Measurements from ENCODE around the gene PLEKHS1. TPM values are rescaled to one million over a fixed set of nuclear protein-coding genes. Genes with fewer than 3 reads are reported as not detected.

The PLEKHS1 gene
- total and polyA plus RNA-seq, 7 experiments from 2014 or later, result 0.07 TPM; not detected in 6

GRCh38 chr10:113782986-113783704 is 31.7 kb downstream of the PLEKHS1 start:
- intact Hi-C loops (cut with micrococcal nuclease), result no loop called here
- POLR2A ChIA-PET, result no interaction called here
- Histone ChIP-seq H3K4me1 (ENCODE audit: control insufficient read depth in 2 of 2, insufficient read depth in 2 of 2, low read length in 2 of 2) (no peaks in the 10 kb centered on the region), H3K27me3 (ENCODE audit: control insufficient read depth in 2 of 2, insufficient read depth in 2 of 2, low read length in 2 of 2) (no peaks in the 10 kb centered on the region), H3K9me3 (ENCODE audit: control insufficient read depth in 2 of 3, low read length in 3 of 3) (no peaks in the 10 kb centered on the region), H3K36me3 (ENCODE audit: control insufficient read depth in 2 of 3, insufficient read depth in 3 of 3, low read length in 3 of 3) (no peaks in the 10 kb centered on the region), H3K27ac (ENCODE audit: low read depth, low read length) (no peak overlapping the region), H3K4me3 (ENCODE audit: low read length) (no peak overlapping the region)
- H3K27me3 Mint-ChIP-seq, result peaks cover 0 to 18% (median 9%) of the 10 kb centered on the region in 5 donors
- CTCF ChIA-PET, result no interaction called here
- DNase-seq (no peak), ATAC-seq (peak; percentile 26)
- H3K4me3 Mint-ChIP-seq, result no peak overlapping the region
- no peaks in the 10 kb centered on the region for H3K4me1 Mint-ChIP-seq
- no peaks in the 10 kb centered on the region for H3K36me3 Mint-ChIP-seq
- H3K27ac Mint-ChIP-seq, result no peak overlapping the region
- no peaks in the 10 kb centered on the region for H3K9me3 Mint-ChIP-seq

DNA sequence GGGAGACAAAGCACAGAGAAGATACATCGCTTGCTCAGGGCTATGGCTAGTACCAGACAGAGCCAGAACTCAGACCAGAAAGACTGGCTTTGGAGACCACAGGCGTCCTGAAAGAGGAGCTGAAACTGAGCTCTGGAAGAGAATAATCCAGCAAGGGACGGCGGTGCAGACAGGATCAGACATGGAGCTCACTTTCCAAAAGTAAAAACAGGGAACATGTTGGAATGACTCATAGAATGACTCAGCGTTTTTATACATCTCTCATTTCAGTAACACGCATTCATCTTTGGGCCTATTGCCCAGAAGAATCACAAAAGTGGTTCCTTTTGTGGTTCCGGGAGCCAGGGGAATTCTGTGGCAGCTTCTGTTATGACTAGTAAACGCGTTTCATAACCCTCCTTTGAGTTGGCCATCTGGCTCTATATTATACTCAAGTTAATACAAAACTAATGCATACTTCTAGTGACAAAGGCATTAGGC is 37.2 kb downstream of the PLEKHS1 start:
- Mint-ChIP-seq H3K9me3 (peaks cover 0 to 2% (median 0%) of the 10 kb centered on the region in 11 donors), H3K36me3 (no peaks in the 10 kb centered on the region), H3K27ac (no peak overlapping the region), H3K4me3 (no peak overlapping the region), H3K27me3 (peaks cover 9 to 25% (median 19%) of the 10 kb centered on the region in 5 donors), H3K4me1 (peaks cover 0 to 2% (median 0%) of the 10 kb centered on the region in 7 donors)
- Histone ChIP-seq H3K4me1 (ENCODE audit: control insufficient read depth in 2 of 2, insufficient read depth in 2 of 2, low read length in 2 of 2) (no peaks in the 10 kb centered on the region), H3K27me3 (ENCODE audit: control insufficient read depth in 2 of 2, insufficient read depth in 2 of 2, low read length in 2 of 2) (no peaks in the 10 kb centered on the region), H3K4me3 (ENCODE audit: low read length) (no peak overlapping the region), H3K9me3 (ENCODE audit: control insufficient read depth in 2 of 3, low read length in 3 of 3) (no peaks in the 10 kb centered on the region), H3K27ac (ENCODE audit: low read depth, low read length) (no peak overlapping the region), H3K36me3 (ENCODE audit: control insufficient read depth in 2 of 3, insufficient read depth in 3 of 3, low read length in 3 of 3) (no peaks in the 10 kb centered on the region)
- ATAC-seq, result no peak
- CTCF ChIA-PET, result interaction anchor here (0.9 kb wide), 1 partner anchor 11 kb away, joined by 3 read pairs; no protein-coding TSS in a partner anchor
- intact Hi-C loops (cut with micrococcal nuclease), result no loop called here
- POLR2A ChIA-PET, result no interaction called here
- no peak for DNase-seq

DNA sequence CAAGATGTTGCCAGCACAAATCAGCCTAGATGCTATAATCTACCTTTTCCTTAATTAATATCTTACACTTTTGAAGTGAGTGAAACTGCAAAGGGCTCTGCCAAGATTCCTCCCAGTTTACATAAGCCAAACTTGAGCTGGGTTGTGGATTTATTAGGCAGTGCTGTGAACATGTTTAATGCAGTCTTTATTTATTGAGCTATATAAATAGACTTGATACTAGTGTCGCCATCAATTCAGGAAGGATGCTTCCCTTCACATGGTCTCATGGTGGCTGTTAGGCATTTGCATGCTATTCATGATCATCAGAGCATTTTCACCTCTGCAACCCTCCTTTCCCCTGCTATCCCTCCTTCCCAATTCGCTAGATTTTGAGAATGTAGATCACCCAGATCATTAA is 40.2 kb downstream of the PLEKHS1 start:
- Histone ChIP-seq H3K27ac (ENCODE audit: low read depth, low read length) (no peak overlapping the region), H3K9me3 (ENCODE audit: control insufficient read depth in 2 of 3, low read length in 3 of 3) (no peaks in the 10 kb centered on the region), H3K27me3 (ENCODE audit: control insufficient read depth in 2 of 2, insufficient read depth in 2 of 2, low read length in 2 of 2) (no peaks in the 10 kb centered on the region), H3K4me1 (ENCODE audit: control insufficient read depth in 2 of 2, insufficient read depth in 2 of 2, low read length in 2 of 2) (no peaks in the 10 kb centered on the region), H3K4me3 (ENCODE audit: low read length) (no peak overlapping the region), H3K36me3 (ENCODE audit: control insufficient read depth in 2 of 3, insufficient read depth in 3 of 3, low read length in 3 of 3) (no peaks in the 10 kb centered on the region)
- no peak for DNase-seq
- Mint-ChIP-seq H3K36me3 (no peaks in the 10 kb centered on the region), H3K27ac (no peak overlapping the region), H3K4me3 (no peak overlapping the region), H3K9me3 (peaks cover 0 to 2% (median 0%) of the 10 kb centered on the region in 11 donors), H3K4me1 (peaks cover 0 to 2% (median 0%) of the 10 kb centered on the region in 7 donors), H3K27me3 (peaks cover 20 to 52% (median 34%) of the 10 kb centered on the region in 5 donors)
- ChIA-PET CTCF (no interaction called here), POLR2A (no interaction called here)
- intact Hi-C loops (cut with micrococcal nuclease), result no loop called here
- no peak for ATAC-seq

DNA sequence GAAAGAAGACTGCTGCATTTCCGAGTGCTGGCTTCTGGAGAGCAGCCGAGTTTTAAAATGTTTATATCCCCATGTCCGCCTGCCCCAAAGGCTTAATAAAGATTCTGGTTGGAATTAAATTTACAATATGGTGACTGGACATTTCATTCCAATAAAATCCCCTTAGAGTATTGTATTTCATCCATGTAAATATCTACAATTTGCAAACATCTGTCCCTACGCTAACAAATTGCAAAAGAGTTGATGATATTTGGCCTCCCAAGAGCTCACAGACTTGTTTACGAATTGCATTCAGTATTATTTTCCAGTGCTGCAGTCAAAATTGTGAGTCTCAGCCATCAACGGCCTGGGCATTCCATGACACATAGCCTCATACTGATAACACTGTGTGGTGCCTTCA is 50.1 kb downstream of the PLEKHS1 start:
- DNase-seq (no peak), ATAC-seq (no peak)
- Histone ChIP-seq H3K27ac (ENCODE audit: low read depth, low read length) (no peak overlapping the region), H3K4me3 (ENCODE audit: low read length) (no peak overlapping the region), H3K4me1 (ENCODE audit: control insufficient read depth in 2 of 2, insufficient read depth in 2 of 2, low read length in 2 of 2) (no peaks in the 10 kb centered on the region), H3K9me3 (ENCODE audit: control insufficient read depth in 2 of 3, low read length in 3 of 3) (no peaks in the 10 kb centered on the region), H3K36me3 (ENCODE audit: control insufficient read depth in 2 of 3, insufficient read depth in 3 of 3, low read length in 3 of 3) (no peaks in the 10 kb centered on the region), H3K27me3 (ENCODE audit: control insufficient read depth in 2 of 2, insufficient read depth in 2 of 2, low read length in 2 of 2) (no peaks in the 10 kb centered on the region)
- Mint-ChIP-seq H3K4me3 (no peak overlapping the region), H3K27me3 (peaks cover 19 to 57% (median 20%) of the 10 kb centered on the region in 5 donors), H3K36me3 (no peaks in the 10 kb centered on the region), H3K4me1 (peaks cover 0 to 3% (median 0%) of the 10 kb centered on the region in 7 donors), H3K9me3 (no peaks in the 10 kb centered on the region), H3K27ac (no peak overlapping the region)
- CTCF ChIA-PET, result interaction anchor here (1.6 kb wide), 1 partner anchor 299 kb away, joined by 4 read pairs; no protein-coding TSS in a partner anchor
- intact Hi-C loops (cut with micrococcal nuclease), result no loop called here
- POLR2A ChIA-PET, result interaction anchor here (0.6 kb wide), 1 partner anchor 336 kb away, joined by 3 read pairs; no protein-coding TSS in a partner anchor

DNA sequence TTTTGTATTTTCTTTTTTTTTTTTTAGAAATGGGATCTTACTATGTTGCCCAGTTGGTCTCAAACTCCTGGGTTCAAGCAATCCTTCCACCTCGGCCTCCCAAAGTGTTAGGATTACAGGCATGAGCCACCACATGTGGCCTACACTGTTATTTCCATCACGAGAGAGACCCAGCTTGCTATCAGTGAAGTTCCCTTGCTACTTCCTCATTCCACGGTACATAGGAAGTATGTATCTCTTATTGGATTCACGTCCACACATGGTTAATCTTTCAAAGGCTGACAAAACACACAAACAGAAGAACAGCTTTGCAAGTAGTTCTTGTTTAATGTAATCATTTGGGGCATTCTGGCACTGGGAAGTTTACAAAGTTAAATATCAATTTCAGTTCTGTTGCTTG is 51.5 kb downstream of the PLEKHS1 start:
- no peaks in the 10 kb centered on the region for H3K36me3 Mint-ChIP-seq
- Histone ChIP-seq H3K9me3 (ENCODE audit: control insufficient read depth in 2 of 3, low read length in 3 of 3) (no peaks in the 10 kb centered on the region), H3K27me3 (ENCODE audit: control insufficient read depth in 2 of 2, insufficient read depth in 2 of 2, low read length in 2 of 2) (no peaks in the 10 kb centered on the region), H3K4me3 (ENCODE audit: low read length) (no peak overlapping the region), H3K27ac (ENCODE audit: low read depth, low read length) (no peak overlapping the region), H3K4me1 (ENCODE audit: control insufficient read depth in 2 of 2, insufficient read depth in 2 of 2, low read length in 2 of 2) (no peaks in the 10 kb centered on the region), H3K36me3 (ENCODE audit: control insufficient read depth in 2 of 3, insufficient read depth in 3 of 3, low read length in 3 of 3) (no peaks in the 10 kb centered on the region)
- no peak overlapping the region for H3K27ac Mint-ChIP-seq
- ChIA-PET CTCF (interaction anchor here (1.0 to 1.6 kb wide), 2 partner anchors 298 to 300 kb away, joined by 3 to 4 read pairs; no protein-coding TSS in a partner anchor), POLR2A (no interaction called here)
- ATAC-seq (no peak), DNase-seq (no peak)
- peaks cover 0 to 3% (median 0%) of the 10 kb centered on the region in 7 donors for H3K4me1 Mint-ChIP-seq
- H3K4me3 Mint-ChIP-seq, result no peak overlapping the region
- H3K9me3 Mint-ChIP-seq, result no peaks in the 10 kb centered on the region
- H3K27me3 Mint-ChIP-seq, result peaks cover 12 to 50% (median 16%) of the 10 kb centered on the region in 5 donors
- intact Hi-C loops (cut with micrococcal nuclease), result no loop called here

DNA sequence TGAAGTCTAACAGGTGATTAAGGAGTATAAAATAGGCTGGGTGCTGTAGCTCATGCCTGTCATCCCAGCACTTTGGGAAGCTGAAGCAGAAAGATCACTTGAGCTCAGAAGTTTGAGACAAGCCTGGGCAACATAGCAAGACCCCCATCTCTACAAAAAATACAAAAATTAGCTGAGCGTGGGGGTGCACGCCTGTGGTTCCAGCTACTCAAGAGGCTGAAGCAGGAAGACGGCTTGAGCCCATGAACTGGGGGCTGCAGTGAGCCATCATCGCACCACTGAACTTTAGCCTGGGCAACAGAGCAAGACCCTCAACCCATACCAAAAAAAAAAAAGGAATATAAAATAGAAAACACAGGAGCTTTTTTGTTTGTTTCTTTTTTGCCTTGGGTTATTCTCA is 55.0 kb downstream of the PLEKHS1 start:
- no peak overlapping the region for H3K4me3 ChIP-seq (ENCODE audit: low read length)
- ATAC-seq (no peak), DNase-seq (no peak)
- POLR2A ChIA-PET, result interaction anchor here (0.6 kb wide), 2 partner anchors 416 to 856 kb away, joined by 3 to 7 read pairs; no protein-coding TSS in a partner anchor
- no peaks in the 10 kb centered on the region for H3K36me3 ChIP-seq (ENCODE audit: control insufficient read depth in 2 of 3, insufficient read depth in 3 of 3, low read length in 3 of 3)
- CTCF ChIA-PET, result interaction anchor here (0.6 kb wide), 2 partner anchors 432 to 978 kb away, joined by 3 read pairs; partner anchors contain the start of gene VWA2
- no peaks in the 10 kb centered on the region for H3K36me3 Mint-ChIP-seq
- no peak overlapping the region for H3K4me3 Mint-ChIP-seq
- no peaks in the 10 kb centered on the region for H3K27me3 ChIP-seq (ENCODE audit: control insufficient read depth in 2 of 2, insufficient read depth in 2 of 2, low read length in 2 of 2)
- intact Hi-C loops (cut with micrococcal nuclease), result no loop called here
- no peaks in the 10 kb centered on the region for H3K4me1 ChIP-seq (ENCODE audit: control insufficient read depth in 2 of 2, insufficient read depth in 2 of 2, low read length in 2 of 2)
- H3K9me3 ChIP-seq (ENCODE audit: control insufficient read depth in 2 of 3, low read length in 3 of 3), result no peaks in the 10 kb centered on the region
- H3K27ac ChIP-seq (ENCODE audit: low read depth, low read length), result no peak overlapping the region
- H3K9me3 Mint-ChIP-seq, result peaks cover 0 to 3% (median 0%) of the 10 kb centered on the region in 11 donors
- peaks cover 14 to 53% (median 24%) of the 10 kb centered on the region in 5 donors for H3K27me3 Mint-ChIP-seq
- H3K4me1 Mint-ChIP-seq, result no peaks in the 10 kb centered on the region
- H3K27ac Mint-ChIP-seq, result no peak overlapping the region

Measured in naive thymus-derived CD4-positive, alpha-beta T cell (primary cell).